K562 (cell line): ENCODE results near the gene ERC2. TPM values are rescaled to one million over a fixed set of nuclear protein-coding genes. Genes with fewer than 3 reads are reported as not detected.

ENCODE experiments used
- ATAC-seq: fragments of 200-7000 bp; cut with Tn5 transposase; 3 replicates; pipeline ENCODE4 v1.9.1; 2020; ENCODE audit warnings: moderate library complexity
- BruUV-seq: library from RNA; stranded (reverse); fragments of 400-500 nt; replicated peaks from 2 replicates; lab custom pipeline; 2021; lab: Mats Ljungman, UMichigan
- CTCF ChIA-PET: fragments of 300-600 bp; formaldehyde crosslinking; extraction: SDS; loops from one replicate; lab custom pipeline; 2021; ENCODE audit warnings: low intra/inter-chr PET ratio; lab: Yijun Ruan, JAX
- POLR2A ChIA-PET: fragments of 300-600, 350-650 bp; sonication (Branson Sonifier 250); formaldehyde crosslinking; extraction: SDS; loops from one replicate; lab custom pipeline; 2021; ENCODE audit warnings: antibody characterized with exemption, inconsistent platforms; lab: Yijun Ruan, JAX
- DNase-seq, 4 experiments: peaks; one replicate each; pipeline versions ENCODE4 v3.0.0 to v3.0.0-alpha.2; 2011 to 2018; ENCODE audit warnings: low spot score in 3 of 4, mixed read lengths in 3 of 4; ENCODE audit errors: extremely low read depth in 1 of 4
- FAIRE-seq: peaks from 2 replicates; lab custom pipeline; 2011; peaks lifted over from hg19 to GRCh38; lab: Jason Lieb, UNC
- H2AFZ ChIP-seq: 2 replicates; pipeline ENCODE4 v1.6.0; 2011; ENCODE audit warnings: low read depth, low read length, control low read depth, inconsistent platforms
- H3K27ac ChIP-seq: fragments of 200-600 bp; 3 replicates; pipeline ENCODE4 v1.8.0; 2011; ENCODE audit warnings: low read depth, mild to moderate bottlenecking, control low read depth, inconsistent platforms, low read length, moderate library complexity, mixed read lengths; ENCODE audit errors: extremely low read depth
- H3K27me3 ChIP-seq, 2 experiments: fragments of 300-600 bp in 1 of 2; 2 replicates in 1 of 2; 3 replicates in 1 of 2; pipeline versions ENCODE4 v1.6.0 to v1.8.0; 2011; ENCODE audit warnings: inconsistent platforms in 2 of 2, low read length in 2 of 2, mild to moderate bottlenecking in 1 of 2, mixed read lengths in 1 of 2, moderate library complexity in 1 of 2; ENCODE audit not compliant: control insufficient read depth in 2 of 2, insufficient read depth in 2 of 2
- H3K36me3 ChIP-seq: fragments of 300-600 bp; 3 replicates; pipeline ENCODE4 v1.8.0; 2011; ENCODE audit warnings: mild to moderate bottlenecking, low read length, inconsistent platforms; ENCODE audit not compliant: control insufficient read depth, insufficient read depth
- H3K4me1 ChIP-seq, 2 experiments: fragments of 200-600 bp in 1 of 2; replicated peaks in 1 of 2; 2 replicates in 1 of 2; 3 replicates in 1 of 2; pipeline versions ENCODE4 v1.5.1 to v1.8.0; 2011; ENCODE audit warnings: inconsistent platforms in 2 of 2, low read length in 2 of 2, mild to moderate bottlenecking in 1 of 2, mixed read lengths in 1 of 2, moderate library complexity in 1 of 2; ENCODE audit not compliant: control insufficient read depth in 2 of 2, insufficient read depth in 2 of 2
- H3K4me2 ChIP-seq: 2 replicates; pipeline ENCODE4 v1.6.1; 2011; ENCODE audit warnings: low read length, control low read depth, inconsistent platforms, mixed read lengths; ENCODE audit not compliant: insufficient read depth
- H3K4me3 ChIP-seq: fragments of 200-600 bp; sonication (generic), shearing (Covaris generic); 2 replicates; pipeline ENCODE4 v1.5.1; 2016; ENCODE audit warnings: control low read depth, inconsistent platforms
- H3K79me2 ChIP-seq: fragments of 200-600 bp; 3 replicates; pipeline ENCODE4 v1.8.0; 2011; ENCODE audit warnings: low read length, inconsistent platforms; ENCODE audit not compliant: control insufficient read depth, insufficient read depth
- H3K9ac ChIP-seq, 2 experiments: 2 replicates each; pipeline versions ENCODE4 v1.6.0 to v1.6.1; 2011; ENCODE audit warnings: low read depth in 2 of 2, low read length in 2 of 2, control low read depth in 1 of 2, inconsistent platforms in 1 of 2, mild to moderate bottlenecking in 1 of 2, mixed read lengths in 1 of 2; ENCODE audit not compliant: insufficient read depth in 1 of 2
- H3K9me1 ChIP-seq: one replicate; pipeline ENCODE4 v1.6.0; 2011; ENCODE audit warnings: inconsistent platforms, mild to moderate bottlenecking, low read length, moderate library complexity; ENCODE audit not compliant: control insufficient read depth, insufficient read depth
- H3K9me3 ChIP-seq: replicated peaks from 2 replicates; pipeline ENCODE4 v1.5.1; 2011; ENCODE audit warnings: low read depth, low read length, inconsistent platforms; ENCODE audit not compliant: control insufficient read depth, insufficient read depth
- H4K20me1 ChIP-seq: replicated peaks from 2 replicates; pipeline ENCODE4 v1.6.1; 2011; ENCODE audit warnings: low read length, inconsistent platforms, mixed read lengths; ENCODE audit not compliant: control insufficient read depth, insufficient read depth
- BDP1 ChIP-seq: IDR thresholded peaks from 3 replicates; pipeline ENCODE4 v1.6.1; 2011; ENCODE audit not compliant: insufficient read length, insufficient read depth
- CEBPZ ChIP-seq: fragments of 150-350 bp; IDR thresholded peaks from 2 replicates; pipeline ENCODE4 v1.6.1; 2014; ENCODE audit warnings: low read depth, mild to moderate bottlenecking, low read length, borderline replicate concordance
- IRF2 ChIP-seq: sonication (generic); formaldehyde crosslinking; IDR thresholded peaks from 2 replicates; pipeline ENCODE4 v1.8.1; 2022; ENCODE audit warnings: mild to moderate bottlenecking, missing genetic modification reagents
- MEF2D ChIP-seq: conservative IDR thresholded peaks from 2 replicates; pipeline ENCODE4 v1.6.1; 2016; ENCODE audit warnings: low read depth, missing genetic modification characterization, missing compliant biosample characterization
- MTA3 ChIP-seq: fragments of 450-650 bp; formaldehyde crosslinking; IDR thresholded peaks from 2 replicates; pipeline ENCODE4 v1.6.1; 2017; ENCODE audit warnings: mild to moderate bottlenecking, borderline replicate concordance
- SMAD3 ChIP-seq: fragments of 450-650 bp; formaldehyde crosslinking; conservative IDR thresholded peaks from 2 replicates; pipeline ENCODE4 v1.4.0; 2020; ENCODE audit warnings: mild to moderate bottlenecking
- SRSF1 ChIP-seq: fragments of 200-400 bp; formaldehyde crosslinking; IDR thresholded peaks from 2 replicates; pipeline ENCODE4 v1.6.1; 2017; ENCODE audit warnings: mild to moderate bottlenecking, low read depth, low read length, moderate library complexity
- TAF1 ChIP-seq: IDR thresholded peaks from 2 replicates; pipeline ENCODE4 v1.6.1; 2011; ENCODE audit warnings: mild to moderate bottlenecking, low read length, moderate library complexity; ENCODE audit not compliant: insufficient read depth, control insufficient read depth, severe bottlenecking; ENCODE audit errors: extremely low read depth
- TRIM24 ChIP-seq, 2 experiments: fragments of 450-650 bp; IDR thresholded peaks; 2 replicates each; pipeline ENCODE4 v1.6.1; 2016
- WGBS: fragments of 100-300 bp; shearing (Covaris generic); methylation state at CpG from one replicate; pipeline ENCODE4 v1.1.6; 2016; ENCODE audit warnings: low coverage, mixed read lengths; ENCODE audit not compliant: insufficient coverage; ENCODE audit errors: missing lambda C conversion rate; 5-methylcytosine and 5-hydroxymethylcytosine counted together
- in situ Hi-C: fragments of 300-500 bp; cut with MboI; formaldehyde crosslinking; loops from 4 replicates; pipeline ENCODE4 v1.15.0; 2018; ENCODE audit warnings: inconsistent platforms, mixed read lengths
- intact Hi-C: fragments of 100-400 bp; cut with micrococcal nuclease; formaldehyde crosslinking; loops from 2 replicates; pipeline ENCODE4 v1.14.2; 2022
- polyA plus RNA-seq, 8 experiments: library from polyadenylated mRNA; depleted of rRNA in 4 of 8; stranded (reverse) in 5 of 8; unstranded in 3 of 8; fragments of >200 nt; fragmentation: Nextera tagmentation in 2 of 8; fragmentation: Illumina TruSeq in 1 of 8; extraction: Ambion mirVana in 2 of 8; extraction: Trizol in 1 of 8; gene quantifications; 2 replicates each; pipeline versions ENCODE4 v1.2.1 to v1.2.3, GENCODE V29; 2011 to 2014; ENCODE audit warnings: inconsistent platforms in 1 of 8, missing spikeins in 1 of 8
- total RNA-seq, 7 experiments: library from RNA; depleted of rRNA in 6 of 7; stranded (reverse); fragments of >200 nt in 6 of 7; fragmentation: Illumina TruSeq in 2 of 7; extraction: Trizol in 2 of 7; gene quantifications; 2 replicates each; pipeline versions ENCODE4 v1.2.1 to v1.2.3, GENCODE V29; 2011 to 2021; ENCODE audit warnings: low replicate concordance in 1 of 7

Gene ERC2
- total and polyA plus RNA-seq, 9 of the 15 experiments (the other 6 are each of a cell fraction or from before 2014, with no cell fraction given) = 0.04 to 0.18 (median 0.07) TPM; not detected in 2

- no TSS peak for BruUV-seq
- DNase-seq (no peak), FAIRE-seq (no peak), ATAC-seq (no peak)
- no peaks in the 10 kb centered on the region; a peak in 1 of 5 replicates for H3K4me1 ChIP-seq
- in situ Hi-C loops (no loop called here), intact Hi-C loops (no loop called here)
- no peaks in the 10 kb centered on the region for H3K36me3 ChIP-seq
- no peak overlapping the region for H2AFZ ChIP-seq
- no peaks in the 10 kb centered on the region for H3K9me1 ChIP-seq
- H3K79me2 ChIP-seq = no peaks in the 10 kb centered on the region
- H3K4me3 ChIP-seq = no peak overlapping the region
- no peak overlapping the region for H3K4me2 ChIP-seq
- H3K9me3 ChIP-seq = no peaks in the 10 kb centered on the region
- no peak for TF ChIP-seq TAF1
- TF ChIP-seq SRSF1 = no peak
- TF ChIP-seq TRIM24 (IDR thresholded peaks at IDR 0.05) = no peak
- no peak for TF ChIP-seq IRF2 (CRISPR knock-in tag)
- no peak for TF ChIP-seq SMAD3 (CRISPR knock-in tag)
- no peak for TF ChIP-seq BDP1
- no peak for TF ChIP-seq MEF2D (tag)
- no peak for TF ChIP-seq MTA3
- TF ChIP-seq CEBPZ = no peak
- 0% methylated on average over 3 of the region's 3 CpGs for WGBS
- H4K20me1 ChIP-seq = no peaks in the 10 kb centered on the region
- H3K9ac ChIP-seq = no peak overlapping the region
- POLR2A ChIA-PET = no interaction called here
- peaks cover 0 to 10% of the 10 kb centered on the region in 2 experiments; a peak in 2 of 5 replicates for H3K27me3 ChIP-seq
- CTCF ChIA-PET = no interaction called here
- no peak overlapping the region for H3K27ac ChIP-seq
Measured at GRCh38 chr3:55490276-55490913, 977.9 kb downstream of the ERC2 start.
